Right lobe of liver (tissue), 6 donors: ENCODE measurements around the gene DICER1. TPM values are rescaled to one million over a fixed set of nuclear protein-coding genes. Genes with fewer than 3 reads are reported as not detected.

Experiments
- ATAC-seq, 4 donors: fragments of 200-7000 bp; cut with Tn5 transposase; one replicate each; pipeline ENCODE4 v1.9.1; 2020; ENCODE audit warnings: mild to moderate bottlenecking in 4 of 4, moderate library complexity in 4 of 4
- DNase-seq, 3 donors: peaks; one replicate each; pipeline ENCODE4 v3.0.0-alpha.2; 2020
- H3K27ac ChIP-seq, 3 donors: fragments of 200-600 bp; one replicate each; pipeline ENCODE4 v1.8.0; 2022
- H3K27me3 ChIP-seq, 2 donors: fragments of 200-600 bp; one replicate each; pipeline ENCODE4 v1.8.0; 2022
- H3K36me3 ChIP-seq, 4 donors: fragments of 200-600 bp; sonication (generic) in 1 of 4; one replicate each; pipeline versions ENCODE4 v1.5.1 to v1.8.0; 2017 to 2022; ENCODE audit warnings: control low read depth in 1 of 4
- H3K4me1 ChIP-seq, 4 donors: fragments of 200-600 bp; sonication (generic) in 1 of 4; one replicate each; pipeline versions ENCODE4 v1.5.1 to v1.8.0; 2017 to 2022; ENCODE audit warnings: control low read depth in 1 of 4
- H3K4me3 ChIP-seq, 3 donors: fragments of 200-600 bp; one replicate each; pipeline ENCODE4 v1.8.0; 2022
- H3K9me3 ChIP-seq, 4 donors: fragments of 200-600 bp; sonication (generic) in 1 of 4; one replicate each; pipeline versions ENCODE4 v1.5.1 to v1.8.0; 2017 to 2022; ENCODE audit warnings: control low read depth in 1 of 4
- CTCF ChIP-seq, 4 donors: fragments of 200-600 bp in 3 of 4; fragments of 450-650 bp in 1 of 4; IDR thresholded peaks; one replicate each; pipeline versions ENCODE4 v1.5.1 to v1.8.0; 2016 to 2022; ENCODE audit warnings: antibody characterized with exemption in 4 of 4, mild to moderate bottlenecking in 2 of 4
- POLR2A ChIP-seq: fragments of 450-650 bp; IDR thresholded peaks from one replicate; pipeline ENCODE4 v1.6.1; 2017; ENCODE audit warnings: antibody characterized with exemption, mild to moderate bottlenecking
- WGBS: methylation state at CpG from one replicate; pipeline ENCODE4 v1.1.6; 2018; ENCODE audit warnings: low coverage, low lambda C conversion rate; ENCODE audit not compliant: insufficient coverage; ENCODE audit errors: missing lambda C conversion rate; 5-methylcytosine and 5-hydroxymethylcytosine counted together
- intact Hi-C, 2 donors: fragments of 100-400 bp; cut with DNase I; formaldehyde crosslinking; loops; one replicate each; pipeline versions ENCODE4 v1.11.2 to v1.14.1; 2022
- total RNA-seq, 6 experiments: library from RNA; depleted of rRNA in 2 of 6; stranded (reverse); fragments of >200 nt in 2 of 6; fragmentation: NEBNext Ultra II Directional in 3 of 6; extraction: Animal tissue kit (Norgen Biotek cat#: 25700) in 3 of 6; gene quantifications; one replicate each; pipeline versions ENCODE4 v1.1.0 to v1.2.4, GENCODE V29; 2016 to 2023
- donor health status: DM: no; HTN: yes; CAD: no.
- donor health status: DM: no; HTN: no; CAD: no.
- donor health status: DM: no; HTN: no; CAD: no.
- donor health status: DM: no; HTN: yes; CAD: no.
- donor health status: DM: no; HTN: yes; CAD: no.

The DICER1 gene
- total RNA-seq, 6 experiments from 2014 or later, result 27.6 to 47.9 (median 30.3) TPM

GRCh38 chr14:95073947-95074346 lies 83.4 kb downstream of the DICER1 start:
- no peaks in the 10 kb centered on the region for H3K4me1 ChIP-seq
- ATAC-seq (no peak), DNase-seq (no peak)
- H3K27me3 ChIP-seq, result no peaks in the 10 kb centered on the region
- WGBS, result 86% methylated on average over 3 of the region's 3 CpGs
- H3K36me3 ChIP-seq, result no peaks in the 10 kb centered on the region
- H3K9me3 ChIP-seq, result no peaks in the 10 kb centered on the region
- TF ChIP-seq CTCF (IDR thresholded peaks at IDR 0.05) (no peak), POLR2A (no peak)
- intact Hi-C loops, result no loop called here
- no peak overlapping the region for H3K4me3 ChIP-seq
- H3K27ac ChIP-seq, result no peak overlapping the region

GRCh38 chr14:95072310-95072905 lies 84.9 kb downstream of the DICER1 start:
- DNase-seq, result no peak
- Histone ChIP-seq H3K27me3 (no peaks in the 10 kb centered on the region), H3K27ac (no peak overlapping the region), H3K9me3 (no peaks in the 10 kb centered on the region), H3K36me3 (no peaks in the 10 kb centered on the region), H3K4me3 (no peak overlapping the region), H3K4me1 (no peaks in the 10 kb centered on the region)
- 68% methylated on average over 8 of the region's 8 CpGs for WGBS
- TF ChIP-seq POLR2A, result no peak
- TF ChIP-seq CTCF (IDR thresholded peaks at IDR 0.05), result no peak
- ATAC-seq, result no peak
- intact Hi-C loops, result no loop called here

- Histone ChIP-seq H3K27ac (no peak overlapping the region), H3K4me3 (no peak overlapping the region), H3K27me3 (no peaks in the 10 kb centered on the region), H3K36me3 (no peaks in the 10 kb centered on the region), H3K9me3 (no peaks in the 10 kb centered on the region), H3K4me1 (no peaks in the 10 kb centered on the region)
- ATAC-seq (no peak), DNase-seq (no peak)
- intact Hi-C loops, result no loop called here
- 82% methylated on average over 15 of the region's 19 CpGs for WGBS
- TF ChIP-seq CTCF (IDR thresholded peaks at IDR 0.05) (no peak), POLR2A (no peak)
Observed at GRCh38 chr14:95071649-95072280, 85.6 kb downstream of the DICER1 start.

- H3K36me3 ChIP-seq, result no peaks in the 10 kb centered on the region
- H3K4me3 ChIP-seq, result no peak overlapping the region
- DNase-seq, result no peak
- no peaks in the 10 kb centered on the region for H3K27me3 ChIP-seq
- no peaks in the 10 kb centered on the region for H3K9me3 ChIP-seq
- H3K27ac ChIP-seq, result no peak overlapping the region
- no peaks in the 10 kb centered on the region for H3K4me1 ChIP-seq
- TF ChIP-seq POLR2A (no peak), CTCF (IDR thresholded peaks at IDR 0.05) (no peak)
- 75% methylated on average over 6 of the region's 11 CpGs for WGBS
- intact Hi-C loops, result no loop called here
- ATAC-seq, result no peak
Observed at GRCh38 chr14:95070748-95071435, 86.4 kb downstream of the DICER1 start.
